Mesodermal cell (in vitro differentiated cells): ENCODE results near the gene TOM1L1.

Source experiments
- H3K27ac ChIP-seq: 2 replicates; pipeline ENCODE4 v1.7.0; 2013; ENCODE audit warnings: mild to moderate bottlenecking, low read depth, low read length, moderate library complexity; ENCODE audit not compliant: severe bottlenecking
- H3K36me3 ChIP-seq: 2 replicates; pipeline ENCODE4 v1.7.1; 2013; ENCODE audit warnings: mild to moderate bottlenecking, low read length, moderate library complexity; ENCODE audit not compliant: control insufficient read depth, insufficient read depth
- H3K4me1 ChIP-seq: one replicate; pipeline ENCODE4 v1.7.1; 2013; ENCODE audit warnings: mild to moderate bottlenecking, low read length; ENCODE audit not compliant: insufficient read depth, control insufficient read depth, poor library complexity, severe bottlenecking
- H3K4me3 ChIP-seq: 2 replicates; pipeline ENCODE4 v1.7.0; 2013; ENCODE audit warnings: low read length, control low read depth, mild to moderate bottlenecking; ENCODE audit not compliant: insufficient read depth, poor library complexity, severe bottlenecking; ENCODE audit errors: extremely low read depth
- H3K9me3 ChIP-seq: 2 replicates; pipeline ENCODE4 v1.7.1; 2013; ENCODE audit warnings: mild to moderate bottlenecking, low read length, moderate library complexity; ENCODE audit not compliant: control insufficient read depth
- WGBS, 2 experiments: methylation state at CpG; one replicate each; pipeline ENCODE4 v1.1.5; 2013; ENCODE audit warnings: missing lambda C conversion rate in 2 of 2; ENCODE audit not compliant: insufficient coverage in 2 of 2; 5-methylcytosine and 5-hydroxymethylcytosine counted together

Gene TOM1L1

GRCh38 chr17:54919425-54919824, 18.8 kb downstream of the TOM1L1 start:
- peaks cover 37% of the 10 kb centered on the region for H3K36me3 ChIP-seq
- no peaks in the 10 kb centered on the region for H3K9me3 ChIP-seq
- no peaks in the 10 kb centered on the region for H3K4me1 ChIP-seq
- H3K4me3 ChIP-seq: no peak overlapping the region
- H3K27ac ChIP-seq: no peak overlapping the region

GRCh38 chr17:54920819-54921218, 20.2 kb downstream of the TOM1L1 start:
- Histone ChIP-seq H3K4me1 (no peaks in the 10 kb centered on the region), H3K9me3 (no peaks in the 10 kb centered on the region), H3K36me3 (peaks cover 24% of the 10 kb centered on the region), H3K4me3 (no peak overlapping the region), H3K27ac (no peak overlapping the region)
- 95 to 100% methylated on average over 1 to 4 of the region's 6 CpGs for WGBS, 2 experiments

GRCh38 chr17:54924405-54924804, 23.8 kb downstream of the TOM1L1 start:
- Histone ChIP-seq H3K27ac (no peak overlapping the region), H3K36me3 (peaks cover 18% of the 10 kb centered on the region), H3K4me3 (no peak overlapping the region), H3K9me3 (no peaks in the 10 kb centered on the region), H3K4me1 (no peaks in the 10 kb centered on the region)
- 87 to 88% methylated on average over 4 to 5 of the region's 5 CpGs for WGBS, 2 experiments

- Histone ChIP-seq H3K4me1 (no peaks in the 10 kb centered on the region), H3K4me3 (no peak overlapping the region), H3K9me3 (no peaks in the 10 kb centered on the region), H3K27ac (no peak overlapping the region), H3K36me3 (peaks cover 24% of the 10 kb centered on the region)
- WGBS, 2 experiments: 89% methylated on average over 1 of the region's 3 CpGs; no CpG with 5 or more reads in 1 of the 2 experiments
Observed at GRCh38 chr17:54927525-54927924, 26.9 kb downstream of the TOM1L1 start.

- Histone ChIP-seq H3K9me3 (no peaks in the 10 kb centered on the region), H3K27ac (no peak overlapping the region), H3K4me1 (no peaks in the 10 kb centered on the region), H3K4me3 (no peak overlapping the region), H3K36me3 (peaks cover 39% of the 10 kb centered on the region)
- WGBS, 2 experiments: 60% methylated on average over 1 of the region's 1 CpG
Observed at GRCh38 chr17:54932711-54933110, 32.1 kb downstream of the TOM1L1 start.

- H3K9me3 ChIP-seq: no peaks in the 10 kb centered on the region
- H3K36me3 ChIP-seq: peaks cover 37% of the 10 kb centered on the region
- H3K4me3 ChIP-seq: no peak overlapping the region
- H3K27ac ChIP-seq: no peak overlapping the region
- WGBS, 2 experiments: 88 to 90% methylated on average over 2 of the region's 3 CpGs
- no peaks in the 10 kb centered on the region for H3K4me1 ChIP-seq
Observed at GRCh38 chr17:54933921-54934320, 33.3 kb downstream of the TOM1L1 start.

- Histone ChIP-seq H3K36me3 (peaks cover 43% of the 10 kb centered on the region), H3K4me3 (no peak overlapping the region), H3K9me3 (no peaks in the 10 kb centered on the region), H3K4me1 (no peaks in the 10 kb centered on the region), H3K27ac (no peak overlapping the region)
- 88 to 97% methylated on average over 2 to 4 of the region's 5 CpGs for WGBS, 2 experiments
Observed at GRCh38 chr17:54935471-54935870, 34.8 kb downstream of the TOM1L1 start.

GRCh38 chr17:54937018-54937417, 36.4 kb downstream of the TOM1L1 start:
- no peak overlapping the region for H3K4me3 ChIP-seq
- no peaks in the 10 kb centered on the region for H3K4me1 ChIP-seq
- peak overlapping the region; percentile 16 for H3K27ac ChIP-seq
- H3K9me3 ChIP-seq: no peaks in the 10 kb centered on the region
- WGBS, 2 experiments: 75 to 88% methylated on average over 2 to 5 of the region's 5 CpGs
- peaks cover 38% of the 10 kb centered on the region for H3K36me3 ChIP-seq

GRCh38 chr17:54937426-54937825, 36.8 kb downstream of the TOM1L1 start:
- Histone ChIP-seq H3K27ac (peak overlapping the region; percentile 16), H3K4me1 (no peaks in the 10 kb centered on the region), H3K9me3 (no peaks in the 10 kb centered on the region), H3K36me3 (peaks cover 38% of the 10 kb centered on the region), H3K4me3 (no peak overlapping the region)
- 100% methylated on average over 1 of the region's 1 CpG for WGBS, 2 experiments

- no CpG with 5 or more reads among the region's 1 CpG for WGBS, 2 experiments
- H3K9me3 ChIP-seq: no peaks in the 10 kb centered on the region
- H3K4me3 ChIP-seq: no peak overlapping the region
- H3K27ac ChIP-seq: no peak overlapping the region
- peaks cover 25% of the 10 kb centered on the region for H3K36me3 ChIP-seq
- H3K4me1 ChIP-seq: no peaks in the 10 kb centered on the region
Observed at GRCh38 chr17:54941285-54941684, 40.6 kb downstream of the TOM1L1 start.

- Histone ChIP-seq H3K4me3 (no peak overlapping the region), H3K36me3 (peaks cover 14% of the 10 kb centered on the region), H3K9me3 (no peaks in the 10 kb centered on the region), H3K4me1 (peaks cover 7% of the 10 kb centered on the region), H3K27ac (no peak overlapping the region)
- 92% methylated on average over 1 of the region's 1 CpG for WGBS, 2 experiments
Observed at GRCh38 chr17:54944796-54945195, 44.1 kb downstream of the TOM1L1 start.
